Testis (tissue), 2 donors: ENCODE results near the gene NSA2.

ENCODE experiments used
- CTCF ChIP-seq, 3 experiments: fragments of 450-650 bp in 2 of 3; fragments of 200-600 bp in 1 of 3; sonication (generic) in 1 of 3; IDR thresholded peaks; one replicate each; pipeline ENCODE4 v1.5.1; 2016 to 2019; ENCODE audit warnings: antibody characterized with exemption in 3 of 3, mild to moderate bottlenecking in 2 of 3, moderate library complexity in 1 of 3
- POLR2A ChIP-seq: fragments of 450-650 bp; IDR thresholded peaks from one replicate; pipeline ENCODE4 v1.6.1; 2017; ENCODE audit warnings: antibody characterized with exemption, mild to moderate bottlenecking, moderate library complexity

- TF ChIP-seq CTCF (IDR thresholded peaks at IDR 0.05) (no peak), POLR2A (no peak)
Observed at GRCh38 chr5:74761241-74761640, 5.8 kb upstream of the NSA2 start.
